Measurements from ENCODE around the gene PPA2. TPM values are rescaled to one million over a fixed set of nuclear protein-coding genes. Genes with fewer than 3 reads are reported as not detected.

Gene PPA2
- total RNA-seq, 1 experiment from 2014 or later, result 47.1 TPM

DNA sequence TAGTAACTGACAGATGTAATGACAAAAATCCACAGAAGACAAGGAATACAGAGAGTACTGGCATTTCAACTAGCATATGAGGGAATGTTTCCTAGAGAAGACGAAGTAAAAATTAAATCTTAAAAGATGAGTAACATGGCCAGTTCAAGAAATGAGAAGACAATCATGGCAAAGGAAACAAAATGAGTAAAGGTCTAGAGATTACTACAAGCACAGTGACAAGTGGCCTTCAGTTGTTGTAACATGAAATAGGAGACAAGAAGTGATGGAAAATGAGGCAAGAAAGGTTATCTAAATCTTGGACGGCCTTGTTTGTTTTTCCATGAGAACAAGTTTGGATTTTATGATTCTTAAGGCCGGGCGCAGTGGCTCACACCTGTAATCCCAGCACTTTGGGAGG, 81.0 kb downstream of the PPA2 start:
- Histone ChIP-seq H3K4me3 (no peak overlapping the region), H3K36me3 (0 out of 2 replicates have a peak, but pooled peaks cover 4% of the 10 kb centered on the region), H3K27me3 (no peaks in the 10 kb centered on the region), H3K4me1 (no peaks in the 10 kb centered on the region), H3K9me3 (replicated peaks) (no peaks in the 10 kb centered on the region), H3K27ac (no peak overlapping the region)
- DNase-seq, result no peak

DNA sequence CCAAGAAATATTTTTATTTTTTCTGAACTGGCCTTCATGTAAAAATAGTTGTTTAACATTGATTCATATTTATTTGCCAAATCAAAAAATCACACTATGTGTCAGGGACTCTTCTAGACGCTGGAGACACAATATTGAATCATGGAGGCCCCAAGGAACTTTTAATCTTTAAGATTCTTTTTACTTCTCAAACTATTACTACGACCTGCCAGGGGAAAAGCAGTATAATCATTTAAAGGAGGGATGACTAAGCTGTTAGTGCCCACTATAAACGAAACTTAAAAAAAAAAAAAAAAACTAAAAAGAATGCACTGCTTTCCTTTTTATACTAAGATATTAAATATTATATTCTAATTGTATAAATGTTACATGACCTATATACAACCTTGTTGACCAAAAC, 84.7 kb downstream of the PPA2 start:
- H3K27ac ChIP-seq, result no peak overlapping the region
- H3K36me3 ChIP-seq, result 0 out of 2 replicates have a peak, but pooled peaks cover 2% of the 10 kb centered on the region
- no peaks in the 10 kb centered on the region for H3K4me1 ChIP-seq
- DNase-seq, result no peak
- no peaks in the 10 kb centered on the region for H3K27me3 ChIP-seq
- no peaks in the 10 kb centered on the region for H3K9me3 ChIP-seq (replicated peaks)
- H3K4me3 ChIP-seq, result no peak overlapping the region

- H3K4me1 ChIP-seq, result no peaks in the 10 kb centered on the region
- DNase-seq, result no peak
Measured at GRCh38 chr4:105387466-105387865, 86.4 kb downstream of the PPA2 start.

DNA sequence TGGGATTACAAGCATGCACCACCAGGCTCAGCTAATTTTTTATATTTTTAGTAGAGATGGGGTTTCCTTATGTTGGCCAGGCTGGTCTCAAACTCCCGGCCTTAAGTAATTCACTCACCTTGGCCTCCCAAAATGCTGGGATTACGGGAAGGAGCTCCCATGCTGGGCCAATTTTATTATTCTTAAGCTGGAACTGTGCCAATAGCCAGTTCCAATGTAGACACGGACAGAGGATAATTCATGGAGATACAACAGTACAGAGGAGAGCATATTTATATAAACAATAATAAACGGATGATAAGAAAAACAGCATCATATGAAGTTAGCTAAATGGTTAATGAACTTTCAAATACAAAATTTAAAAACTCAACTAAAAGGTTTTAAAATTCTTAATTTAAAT, 87.8 kb downstream of the PPA2 start:
- Histone ChIP-seq H3K4me3 (no peak overlapping the region), H3K9me3 (replicated peaks) (no peaks in the 10 kb centered on the region), H3K4me1 (no peaks in the 10 kb centered on the region), H3K27ac (no peak overlapping the region), H3K27me3 (no peaks in the 10 kb centered on the region), H3K36me3 (peaks cover 2% of the 10 kb centered on the region; the same call in 1 of the 2 replicates)
- no peak for DNase-seq

More at GRCh38 chr4:105387466-105387865, 86.4 kb downstream of the PPA2 start:
- H3K27ac ChIP-seq, result no peak overlapping the region
- no peak overlapping the region for H3K4me3 ChIP-seq
- peaks cover 2% of the 10 kb centered on the region; the same call in 1 of the 2 replicates for H3K36me3 ChIP-seq
- no peaks in the 10 kb centered on the region for H3K9me3 ChIP-seq (replicated peaks)
- H3K27me3 ChIP-seq, result no peaks in the 10 kb centered on the region

- DNase-seq, result no peak
- Histone ChIP-seq H3K27ac (no peak overlapping the region), H3K4me3 (no peak overlapping the region), H3K4me1 (no peaks in the 10 kb centered on the region), H3K9me3 (replicated peaks) (no peaks in the 10 kb centered on the region), H3K27me3 (no peaks in the 10 kb centered on the region), H3K36me3 (no peaks in the 10 kb centered on the region)
Measured at GRCh38 chr4:105374071-105374470, 99.8 kb downstream of the PPA2 start.

DNA sequence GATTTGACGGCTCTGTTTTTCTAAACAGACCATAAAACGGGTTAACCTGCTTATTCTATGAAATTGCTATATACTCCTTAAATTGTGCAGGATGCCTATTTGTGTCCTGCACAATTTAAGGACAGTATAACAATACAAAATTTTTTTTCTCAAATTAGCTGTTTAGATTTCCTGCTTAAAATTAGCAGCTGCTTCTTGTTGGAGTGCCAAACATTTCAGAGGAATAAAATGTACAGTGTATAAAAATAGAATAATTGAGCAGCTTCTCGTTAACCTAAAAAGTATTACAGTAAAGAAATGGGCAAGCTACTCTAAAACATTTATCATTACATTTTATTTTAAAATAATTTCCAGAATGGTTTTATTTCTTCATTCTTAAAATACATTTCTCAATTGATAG, 100.5 kb downstream of the PPA2 start:
- Histone ChIP-seq H3K27ac (no peak overlapping the region), H3K4me1 (no peaks in the 10 kb centered on the region), H3K4me3 (no peak overlapping the region), H3K36me3 (no peaks in the 10 kb centered on the region), H3K9me3 (replicated peaks) (no peaks in the 10 kb centered on the region), H3K27me3 (no peaks in the 10 kb centered on the region)
- no peak for DNase-seq

GRCh38 chr4:105369988-105370387, 103.9 kb downstream of the PPA2 start:
- H3K27me3 ChIP-seq, result no peaks in the 10 kb centered on the region
- no peak overlapping the region for H3K27ac ChIP-seq
- H3K36me3 ChIP-seq, result no peaks in the 10 kb centered on the region
- no peak for DNase-seq
- no peaks in the 10 kb centered on the region for H3K4me1 ChIP-seq
- no peak overlapping the region for H3K4me3 ChIP-seq
- H3K9me3 ChIP-seq (replicated peaks), result no peaks in the 10 kb centered on the region

- DNase-seq, result peak; percentile 45 to 61
- peak overlapping the region; percentile 26; the same call in 1 of the 2 replicates for H3K27ac ChIP-seq
- peaks cover 7% of the 10 kb centered on the region; the same call in 1 of the 2 replicates for H3K4me1 ChIP-seq
- no peak overlapping the region for H3K4me3 ChIP-seq
- no peaks in the 10 kb centered on the region for H3K36me3 ChIP-seq
- no peaks in the 10 kb centered on the region for H3K27me3 ChIP-seq
- no peaks in the 10 kb centered on the region for H3K9me3 ChIP-seq (replicated peaks)
Measured at GRCh38 chr4:105361053-105361452, 112.8 kb downstream of the PPA2 start.

GRCh38 chr4:105357258-105357980, 116.4 kb downstream of the PPA2 start:
- Histone ChIP-seq H3K36me3 (no peaks in the 10 kb centered on the region), H3K9me3 (replicated peaks) (no peaks in the 10 kb centered on the region), H3K27me3 (no peaks in the 10 kb centered on the region), H3K4me1 (peaks cover 7% of the 10 kb centered on the region; the same call in 1 of the 2 replicates), H3K27ac (no peak overlapping the region), H3K4me3 (no peak overlapping the region)
- DNase-seq, result no peak

GRCh38 chr4:105356194-105356593, 117.7 kb downstream of the PPA2 start:
- no peaks in the 10 kb centered on the region for H3K9me3 ChIP-seq (replicated peaks)
- no peak for DNase-seq
- no peak overlapping the region for H3K27ac ChIP-seq
- no peaks in the 10 kb centered on the region for H3K36me3 ChIP-seq
- H3K4me1 ChIP-seq, result peaks cover 3% of the 10 kb centered on the region; the same call in 1 of the 2 replicates
- no peak overlapping the region for H3K4me3 ChIP-seq
- no peaks in the 10 kb centered on the region for H3K27me3 ChIP-seq

DNA sequence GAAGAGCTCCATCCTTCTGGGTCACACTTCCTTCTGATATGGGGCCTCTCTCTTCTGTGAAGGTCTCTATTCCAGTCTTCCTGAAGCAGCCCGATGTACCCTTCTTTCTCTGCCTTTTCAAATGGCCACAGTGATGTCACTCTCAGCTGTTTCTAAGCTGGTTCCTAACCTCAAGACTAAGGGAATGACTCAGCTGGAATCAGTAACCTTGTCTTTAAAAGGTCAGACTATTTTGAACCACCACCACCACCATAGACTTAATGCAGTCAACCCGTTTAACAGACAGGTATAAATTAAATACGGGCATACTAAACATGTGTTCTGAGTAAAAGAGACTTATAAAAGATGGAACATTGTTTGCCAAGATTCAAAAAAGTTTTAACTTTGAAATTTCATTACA, 121.0 kb downstream of the PPA2 start:
- peak; percentile 8 to 30 for DNase-seq
- no peaks in the 10 kb centered on the region for H3K9me3 ChIP-seq (replicated peaks)
- no peaks in the 10 kb centered on the region; the same call in 1 of the 2 replicates for H3K4me1 ChIP-seq
- H3K27me3 ChIP-seq, result no peaks in the 10 kb centered on the region
- H3K27ac ChIP-seq, result no peak overlapping the region
- H3K4me3 ChIP-seq, result no peak overlapping the region
- no peaks in the 10 kb centered on the region for H3K36me3 ChIP-seq

GRCh38 chr4:105351861-105352260, 122.0 kb downstream of the PPA2 start:
- H3K27me3 ChIP-seq, result no peaks in the 10 kb centered on the region
- no peaks in the 10 kb centered on the region; the same call in 1 of the 2 replicates for H3K4me1 ChIP-seq
- H3K36me3 ChIP-seq, result no peaks in the 10 kb centered on the region
- H3K27ac ChIP-seq, result no peak overlapping the region
- no peak overlapping the region for H3K4me3 ChIP-seq
- H3K9me3 ChIP-seq (replicated peaks), result no peaks in the 10 kb centered on the region
- no peak for DNase-seq

GRCh38 chr4:105350859-105351490, 122.9 kb downstream of the PPA2 start:
- Histone ChIP-seq H3K4me3 (no peak overlapping the region), H3K9me3 (replicated peaks) (no peaks in the 10 kb centered on the region), H3K27ac (no peak overlapping the region), H3K36me3 (no peaks in the 10 kb centered on the region), H3K4me1 (no peaks in the 10 kb centered on the region; the same call in 1 of the 2 replicates), H3K27me3 (no peaks in the 10 kb centered on the region)
- DNase-seq, result no peak

DNA sequence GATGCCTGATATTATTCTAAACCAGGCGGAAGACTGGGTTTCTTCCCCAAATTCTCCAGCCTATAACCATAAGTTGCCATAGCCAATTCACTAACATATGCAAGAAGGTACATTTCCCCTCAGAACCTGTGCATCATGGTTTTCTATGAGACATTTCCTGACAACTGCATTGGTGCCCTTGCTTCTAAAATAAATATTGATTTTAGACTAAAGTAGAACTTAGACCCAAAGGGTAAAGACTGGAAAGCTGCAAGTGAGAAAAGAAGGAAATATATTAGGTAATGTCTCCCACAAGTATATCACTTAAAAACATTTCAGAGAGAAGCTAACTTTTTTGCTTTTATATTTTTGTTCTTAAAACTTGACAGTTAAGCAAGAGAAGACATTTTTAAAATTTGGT, 125.1 kb downstream of the PPA2 start:
- H3K27ac ChIP-seq, result no peak overlapping the region

DNA sequence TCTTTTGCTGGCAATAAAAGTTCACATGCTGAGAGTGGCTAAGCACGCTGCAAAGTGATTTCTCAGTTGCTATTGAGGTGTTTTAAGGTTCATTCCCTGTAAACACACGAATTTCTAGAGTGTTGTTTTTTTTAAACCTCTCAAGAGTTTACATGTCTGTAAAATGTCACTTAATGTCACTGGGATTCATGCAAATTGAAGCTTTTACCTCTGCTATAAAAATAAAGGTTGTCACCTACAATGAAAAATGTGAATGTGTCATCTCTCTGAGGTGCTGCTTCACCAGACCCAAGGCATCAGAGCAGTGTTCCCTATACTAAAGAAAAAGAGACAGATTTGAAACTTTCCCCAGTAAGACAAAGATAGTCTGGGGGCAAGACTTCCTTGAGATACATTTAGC, 127.0 kb downstream of the PPA2 start:
- Histone ChIP-seq H3K27ac (no peak overlapping the region), H3K4me1 (no peaks in the 10 kb centered on the region), H3K27me3 (no peaks in the 10 kb centered on the region), H3K9me3 (replicated peaks) (no peaks in the 10 kb centered on the region), H3K4me3 (no peak overlapping the region), H3K36me3 (no peaks in the 10 kb centered on the region)
- no peak for DNase-seq

More for the DNA sequence above, 125.1 kb downstream of the PPA2 start:
- no peaks in the 10 kb centered on the region for H3K27me3 ChIP-seq
- H3K4me3 ChIP-seq, result no peak overlapping the region
- H3K4me1 ChIP-seq, result no peaks in the 10 kb centered on the region; the same call in 1 of the 2 replicates
- DNase-seq, result no peak
- H3K9me3 ChIP-seq (replicated peaks), result no peaks in the 10 kb centered on the region
- no peaks in the 10 kb centered on the region for H3K36me3 ChIP-seq

All from SJCRH30 (cell line).